Activated CD8-positive, alpha-beta T cell treated with anti-CD3 and anti-CD28 coated beads for 36 hours (primary cell): Measurements from ENCODE around the gene NUP210. TPM values are rescaled to one million over a fixed set of nuclear protein-coding genes. Genes with fewer than 3 reads are reported as not detected.
A peak's percentile ranks its signal among the peaks of the same experiment; 100 is the strongest.

Experiments used
- ATAC-seq: fragments of 200-7000 bp; cut with Tn5 transposase; one replicate; pipeline ENCODE4 v1.10.0; 2021; ENCODE audit warnings: mild to moderate bottlenecking, moderate library complexity
- CTCF ChIA-PET: fragments of 350-600 bp; sonication (Branson Sonifier 250); formaldehyde crosslinking; loops from one replicate; lab custom pipeline; 2021; ENCODE audit warnings: antibody characterized with exemption; lab: Charles Lee
- POLR2A ChIA-PET: fragments of 350-600 bp; sonication (Branson Sonifier 250); formaldehyde crosslinking; loops from one replicate; lab custom pipeline; 2021; ENCODE audit warnings: antibody characterized with exemption; lab: Charles Lee
- DNase-seq: peaks from one replicate; pipeline ENCODE4 v3.0.0-alpha.2; 2020
- H3K27ac Mint-ChIP-seq: one replicate; pipeline ENCODE4 v1.8.0; 2021; ENCODE audit warnings: mild to moderate bottlenecking, mixed read lengths
- H3K27me3 Mint-ChIP-seq: one replicate; pipeline ENCODE4 v1.8.0; 2021; ENCODE audit warnings: mixed read lengths
- H3K36me3 Mint-ChIP-seq: one replicate; pipeline ENCODE4 v1.8.0; 2021; ENCODE audit warnings: low read depth, mixed read lengths
- H3K4me1 Mint-ChIP-seq: one replicate; pipeline ENCODE4 v1.8.0; 2021; ENCODE audit warnings: low read depth, mixed read lengths
- H3K4me3 Mint-ChIP-seq: one replicate; pipeline ENCODE4 v1.8.0; 2021; ENCODE audit warnings: mild to moderate bottlenecking, moderate library complexity, mixed read lengths
- H3K9me3 Mint-ChIP-seq: one replicate; pipeline ENCODE4 v1.8.0; 2021; ENCODE audit warnings: mixed read lengths
- CTCF ChIP-seq: fragments of 200-600 bp; IDR thresholded peaks from one replicate; pipeline ENCODE4 v1.8.0; 2022; ENCODE audit warnings: antibody characterized with exemption, mild to moderate bottlenecking
- intact Hi-C: fragments of 100-400 bp; cut with micrococcal nuclease; formaldehyde crosslinking; loops from one replicate; pipeline ENCODE4 v1.10.0; 2022
- total RNA-seq, 2 experiments: library from RNA; stranded (reverse); gene quantifications; one replicate each; pipeline ENCODE4 v1.2.3, GENCODE V29; 2021

The NUP210 gene
- total RNA-seq, 2 experiments from 2014 or later: 142 to 143 TPM

- Mint-ChIP-seq H3K27me3 (no peaks in the 10 kb centered on the region), H3K4me3 (no peak overlapping the region), H3K36me3 (peaks cover 50% of the 10 kb centered on the region), H3K9me3 (peaks cover 6% of the 10 kb centered on the region), H3K27ac (peak overlapping the region; percentile 38), H3K4me1 (peaks cover 50% of the 10 kb centered on the region)
- CTCF ChIA-PET: interaction anchor here (1.0 to 1.1 kb wide), 2 partner anchors 40 to 50 kb away, joined by 3 to 4 read pairs; no protein-coding TSS in a partner anchor
- POLR2A ChIA-PET: interaction anchor here (2.7 kb wide), 1 partner anchor 9 kb away, joined by 9 read pairs; the partner anchor contains the start of gene NUP210
- ATAC-seq (no peak), DNase-seq (no peak)
- intact Hi-C loops: no loop called here
- TF ChIP-seq CTCF: no peak
Observed at GRCh38 chr3:13411186-13411860, 8.8 kb downstream of the NUP210 start.

GRCh38 chr3:13408890-13409289, 11.2 kb downstream of the NUP210 start:
- ChIA-PET CTCF (interaction anchor here (0.8 to 4.8 kb wide), 4 partner anchors 19 to 63 kb away, joined by 3 to 38 read pairs (median 4); no protein-coding TSS in a partner anchor), POLR2A (interaction anchor here (1.3 to 2.7 kb wide), 3 partner anchors 9 to 12 kb away, joined by 5 to 9 read pairs (median 5); partner anchors contain the start of gene NUP210)
- no peak for TF ChIP-seq CTCF
- peaks cover 6% of the 10 kb centered on the region for H3K9me3 Mint-ChIP-seq
- intact Hi-C loops: no loop called here
- H3K4me1 Mint-ChIP-seq: peaks cover 44% of the 10 kb centered on the region
- no peaks in the 10 kb centered on the region for H3K27me3 Mint-ChIP-seq
- ATAC-seq (no peak), DNase-seq (no peak)
- peak overlapping the region; percentile 30 for H3K27ac Mint-ChIP-seq
- H3K36me3 Mint-ChIP-seq: peaks cover 44% of the 10 kb centered on the region
- H3K4me3 Mint-ChIP-seq: no peak overlapping the region

- Mint-ChIP-seq H3K27ac (no peak overlapping the region), H3K9me3 (peaks cover 6% of the 10 kb centered on the region), H3K4me3 (no peak overlapping the region), H3K36me3 (peaks cover 44% of the 10 kb centered on the region), H3K4me1 (peaks cover 41% of the 10 kb centered on the region), H3K27me3 (no peaks in the 10 kb centered on the region)
- DNase-seq: no peak
- no peak for TF ChIP-seq CTCF
- CTCF ChIA-PET: interaction anchor here (1.2 to 4.8 kb wide), 2 partner anchors 20 to 45 kb away, joined by 3 to 38 read pairs; no protein-coding TSS in a partner anchor
- POLR2A ChIA-PET: interaction anchor here (0.5 to 1.4 kb wide), 4 partner anchors 13 to 53 kb away, joined by 3 to 5 read pairs (median 4); partner anchors contain the start of gene NUP210
- intact Hi-C loops: no loop called here
- ATAC-seq: no peak
Observed at GRCh38 chr3:13407926-13408325, 12.2 kb downstream of the NUP210 start.

GRCh38 chr3:13407475-13407874, 12.6 kb downstream of the NUP210 start:
- ATAC-seq (no peak), DNase-seq (no peak)
- peaks cover 49% of the 10 kb centered on the region for H3K36me3 Mint-ChIP-seq
- ChIA-PET CTCF (interaction anchor here (1.0 to 4.8 kb wide), 2 partner anchors 15 to 45 kb away, joined by 4 to 38 read pairs; no protein-coding TSS in a partner anchor), POLR2A (interaction anchor here (0.9 to 1.4 kb wide), 5 partner anchors 13 to 72 kb away, joined by 3 to 5 read pairs (median 4); partner anchors contain the start of gene NUP210)
- intact Hi-C loops: no loop called here
- no peaks in the 10 kb centered on the region for H3K27me3 Mint-ChIP-seq
- peaks cover 6% of the 10 kb centered on the region for H3K9me3 Mint-ChIP-seq
- H3K27ac Mint-ChIP-seq: peak overlapping the region; percentile 30
- peaks cover 45% of the 10 kb centered on the region for H3K4me1 Mint-ChIP-seq
- no peak for TF ChIP-seq CTCF
- no peak overlapping the region for H3K4me3 Mint-ChIP-seq
